Breast epithelium (tissue), 3 donors: ENCODE data around the gene MYNN.

Experiments
- CTCF ChIP-seq, 3 donors: fragments of 450-650 bp; IDR thresholded peaks; one replicate each; pipeline ENCODE4 v1.5.1; 2016 to 2017; ENCODE audit warnings: antibody characterized with exemption in 3 of 3, mild to moderate bottlenecking in 3 of 3, moderate library complexity in 3 of 3
- POLR2A ChIP-seq: fragments of 450-650 bp; IDR thresholded peaks from one replicate; pipeline ENCODE4 v1.6.1; 2016; ENCODE audit warnings: antibody characterized with exemption, mild to moderate bottlenecking, moderate library complexity

GRCh38 chr3:169838511-169839030 lies 65.4 kb downstream of the MYNN start:
- TF ChIP-seq CTCF (IDR thresholded peaks at IDR 0.05) (no peak), POLR2A (no peak)
